ENCODE results near the gene RPRD1B. TPM values are rescaled to one million over a fixed set of nuclear protein-coding genes. Genes with fewer than 3 reads are reported as not detected.

Gene RPRD1B
- total and polyA plus RNA-seq, 4 donors, result 5.8 to 34.3 (median 29.4) TPM

GRCh38 chr20:38055294-38055693, 21.7 kb downstream of the RPRD1B start:
- DNase-seq (ENCODE audit: low spot score), result no peak
- H3K27me3 ChIP-seq (ENCODE audit: control insufficient read depth in 4 of 4, insufficient read depth in 4 of 4, low read length in 3 of 4), result no peaks in the 10 kb centered on the region
- TF ChIP-seq ATF3 (IDR thresholded peaks at IDR 0.05) (no peak), NR2F2 (IDR thresholded peaks at IDR 0.05) (no peak), HNF4A (conservative IDR thresholded peaks at IDR 0.05) (no peak), GABPA (IDR thresholded peaks at IDR 0.05 in 1 of 2, conservative IDR thresholded peaks at IDR 0.05 in 1 of 2) (no peak), REST (IDR thresholded peaks at IDR 0.05) (no peak), HNF4G (IDR thresholded peaks at IDR 0.05) (no peak), YY1 (IDR thresholded peaks at IDR 0.05) (no peak), RAD21 (IDR thresholded peaks at IDR 0.05) (no peak), FOXA2 (IDR thresholded peaks at IDR 0.05) (no peak), RXRA (IDR thresholded peaks at IDR 0.05) (no peak), SP1 (IDR thresholded peaks at IDR 0.05) (no peak), ZBTB33 (IDR thresholded peaks at IDR 0.05) (no peak), TAF1 (conservative IDR thresholded peaks at IDR 0.05) (no peak), MAX (IDR thresholded peaks at IDR 0.05) (no peak), CTCF (IDR thresholded peaks at IDR 0.05; ENCODE audit: low read depth, low read length, missing input control) (no peak), JUND (IDR thresholded peaks at IDR 0.05) (no peak), FOXA1 (IDR thresholded peaks at IDR 0.05) (no peak), EGR1 (IDR thresholded peaks at IDR 0.05; ENCODE audit: low read depth in 2 of 2) (no peak)
- no peak overlapping the region for H3K4me3 ChIP-seq (ENCODE audit: low read depth in 1 of 3, low read length in 3 of 3)
- WGBS, result 89% methylated on average over 4 of the region's 4 CpGs
- peaks cover 0 to 27% (median 10%) of the 10 kb centered on the region in 4 donors for H3K36me3 ChIP-seq (ENCODE audit: control insufficient read depth in 4 of 4, insufficient read depth in 3 of 4, low read depth in 1 of 4, low read length in 3 of 4)
- H3K9ac ChIP-seq (ENCODE audit: low read depth in 1 of 2, low read length in 2 of 2), result no peak overlapping the region
- no peak overlapping the region for H3K27ac ChIP-seq (ENCODE audit: low read depth in 1 of 2, low read length in 2 of 2)
- H3K4me1 ChIP-seq (ENCODE audit: control insufficient read depth in 4 of 4, insufficient read depth in 4 of 4, low read length in 3 of 4), result peaks cover 6 to 25% (median 20%) of the 10 kb centered on the region in 4 donors
- H3K9me3 ChIP-seq (ENCODE audit: control insufficient read depth in 4 of 4, low read length in 3 of 4), result no peaks in the 10 kb centered on the region
